Liver (tissue), 9 donors: ENCODE measurements around the gene RBP4. TPM values are rescaled to one million over a fixed set of nuclear protein-coding genes. Genes with fewer than 3 reads are reported as not detected.

Source experiments
- DNase-seq: peaks from one replicate; pipeline ENCODE4 v3.0.0-alpha.2; 2017; ENCODE audit warnings: low spot score
- H3K27ac ChIP-seq, 2 donors: one replicate each; pipeline ENCODE4 v1.7.0; 2013; ENCODE audit warnings: inconsistent platforms in 2 of 2, low read length in 2 of 2, control low read depth in 1 of 2, low read depth in 1 of 2, mild to moderate bottlenecking in 1 of 2
- H3K27me3 ChIP-seq, 4 donors: one replicate each; pipeline versions ENCODE4 v1.6.1 to v1.7.0; 2013; ENCODE audit warnings: low read length in 3 of 4, inconsistent platforms in 1 of 4, mild to moderate bottlenecking in 1 of 4, moderate library complexity in 1 of 4; ENCODE audit not compliant: control insufficient read depth in 4 of 4, insufficient read depth in 4 of 4
- H3K36me3 ChIP-seq, 4 donors: one replicate each; pipeline versions ENCODE4 v1.6.1 to v1.7.0; 2013; ENCODE audit warnings: low read length in 3 of 4, mild to moderate bottlenecking in 3 of 4, low read depth in 1 of 4, moderate library complexity in 1 of 4; ENCODE audit not compliant: control insufficient read depth in 4 of 4, insufficient read depth in 3 of 4
- H3K4me1 ChIP-seq, 4 donors: one replicate each; pipeline versions ENCODE4 v1.6.1 to v1.7.0; 2013; ENCODE audit warnings: low read length in 3 of 4, mild to moderate bottlenecking in 3 of 4, moderate library complexity in 1 of 4; ENCODE audit not compliant: control insufficient read depth in 4 of 4, insufficient read depth in 4 of 4
- H3K4me3 ChIP-seq, 3 donors: one replicate each; pipeline versions ENCODE4 v1.6.1 to v1.7.0; 2013; ENCODE audit warnings: low read length in 3 of 3, control low read depth in 1 of 3, low read depth in 1 of 3, mild to moderate bottlenecking in 1 of 3
- H3K9ac ChIP-seq, 2 donors: one replicate each; pipeline ENCODE4 v1.7.0; 2013; ENCODE audit warnings: low read length in 2 of 2, mild to moderate bottlenecking in 2 of 2, moderate library complexity in 2 of 2, control low read depth in 1 of 2, low read depth in 1 of 2
- H3K9me3 ChIP-seq, 4 donors: one replicate each; pipeline versions ENCODE4 v1.6.1 to v1.7.0; 2013; ENCODE audit warnings: low read length in 3 of 4; ENCODE audit not compliant: control insufficient read depth in 4 of 4
- GABPA ChIP-seq, 2 donors: IDR thresholded peaks in 1 of 2; conservative IDR thresholded peaks in 1 of 2; 2 replicates each; pipeline ENCODE4 v1.6.1; 2016; ENCODE audit warnings: antibody characterized with exemption in 2 of 2, mild to moderate bottlenecking in 1 of 2, moderate library complexity in 1 of 2
- HNF4A ChIP-seq, 2 donors: conservative IDR thresholded peaks; 2 replicates each; pipeline ENCODE4 v1.6.1; 2016; ENCODE audit warnings: antibody characterized with exemption in 2 of 2, mild to moderate bottlenecking in 2 of 2
- HNF4G ChIP-seq: IDR thresholded peaks from 2 replicates; pipeline ENCODE4 v1.6.1; 2016; ENCODE audit warnings: antibody characterized with exemption
- JUND ChIP-seq, 2 donors: IDR thresholded peaks; 2 replicates each; pipeline ENCODE4 v1.6.1; 2016; ENCODE audit warnings: antibody characterized with exemption in 2 of 2
- RAD21 ChIP-seq, 2 donors: IDR thresholded peaks; 2 replicates each; pipeline ENCODE4 v1.6.1; 2016; ENCODE audit warnings: antibody characterized with exemption in 2 of 2, mild to moderate bottlenecking in 2 of 2
- RXRA ChIP-seq, 2 donors: IDR thresholded peaks; 2 replicates each; pipeline ENCODE4 v1.6.1; 2017 to 2018; ENCODE audit warnings: antibody characterized with exemption in 2 of 2, mild to moderate bottlenecking in 1 of 2
- TAF1 ChIP-seq: conservative IDR thresholded peaks from 2 replicates; pipeline ENCODE4 v1.6.1; 2016; ENCODE audit warnings: antibody characterized with exemption, mild to moderate bottlenecking
- YY1 ChIP-seq: IDR thresholded peaks from 2 replicates; pipeline ENCODE4 v1.6.1; 2016; ENCODE audit warnings: antibody characterized with exemption, mild to moderate bottlenecking
- WGBS: extraction: QIAGEN DNeasy Blood & Tissue Kit; methylation state at CpG from one replicate; pipeline ENCODE4 v1.1.7; 2013; 5-methylcytosine and 5-hydroxymethylcytosine counted together
- polyA plus RNA-seq, 2 donors: library from polyadenylated mRNA; stranded (reverse) in 1 of 2; unstranded in 1 of 2; fragments of 200-250 nt in 1 of 2; fragments of >200 nt in 1 of 2; fragmentation: Nextera tagmentation in 1 of 2; extraction: Ambion mirVana in 1 of 2; gene quantifications; one replicate each; pipeline versions ENCODE4 v1.2.1 to v1.2.3, GENCODE V29; 2013 to 2015
- total RNA-seq, 2 donors: library from RNA; depleted of rRNA; stranded (reverse); fragments of >200 nt; gene quantifications; one replicate each; pipeline ENCODE4 v1.2.3, GENCODE V29; 2014
- TF ChIP-seq, protein P1 (sequence below): IDR thresholded peaks from 2 replicates; pipeline ENCODE4 v1.6.1; 2016; ENCODE audit warnings: antibody characterized with exemption
- TF ChIP-seq, protein P2 (sequence below): IDR thresholded peaks from 2 replicates; pipeline ENCODE4 v1.6.1; 2016; ENCODE audit warnings: antibody characterized with exemption
- TF ChIP-seq, protein P3 (sequence below): fragments of 150-350 bp; IDR thresholded peaks from 2 replicates; pipeline ENCODE4 v1.5.1; 2017; ENCODE audit warnings: improper control_type of control experiment, low read depth, low read length; ENCODE audit not compliant: missing input control
- TF ChIP-seq, protein P4 (sequence below): IDR thresholded peaks from 2 replicates; pipeline ENCODE4 v1.6.1; 2016; ENCODE audit warnings: antibody characterized with exemption
- donor health status: healthy.
- donor health status: healthy.
- donor health status: healthy.
- donor health status: healthy.
- donor health status: healthy.

Gene RBP4
- total and polyA plus RNA-seq, 4 donors: 1,174 to 10,329 (median 3,953) TPM

DNA sequence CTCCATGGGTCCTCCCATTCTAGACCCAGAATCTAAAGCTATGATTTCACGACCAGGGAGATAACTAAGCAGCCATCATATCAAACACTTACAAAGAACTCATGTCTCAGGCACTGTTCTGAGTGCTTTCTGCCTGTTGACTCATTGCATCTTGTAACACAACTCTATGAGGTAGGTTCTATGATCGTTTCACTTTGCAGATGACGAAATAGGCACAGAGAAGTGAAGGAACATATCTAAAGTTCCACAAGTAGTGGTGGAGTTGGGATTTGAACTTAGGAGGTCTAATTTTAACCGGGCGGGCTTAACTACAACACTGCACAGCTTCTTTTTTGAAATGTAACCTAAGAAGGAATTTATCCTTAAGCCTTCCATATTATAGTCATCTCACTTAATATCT, 2.9 kb downstream of the RBP4 start:
- 38% methylated on average over 5 of the region's 5 CpGs for WGBS
- peak overlapping the region; percentile 67 for H3K9ac ChIP-seq
- H3K9me3 ChIP-seq: no peaks in the 10 kb centered on the region
- peaks cover 0 to 51% (median 21%) of the 10 kb centered on the region in 4 donors for H3K36me3 ChIP-seq
- peaks cover 0 to 55% (median 35%) of the 10 kb centered on the region in 4 donors for H3K4me1 ChIP-seq
- no peaks in the 10 kb centered on the region for H3K27me3 ChIP-seq
- peak overlapping the region in 1 of 2 donors; percentile 13 for H3K27ac ChIP-seq
- no peak for DNase-seq
- peak overlapping the region; percentile 59 to 91 (median 63) for H3K4me3 ChIP-seq
- TF ChIP-seq, protein P1, sequence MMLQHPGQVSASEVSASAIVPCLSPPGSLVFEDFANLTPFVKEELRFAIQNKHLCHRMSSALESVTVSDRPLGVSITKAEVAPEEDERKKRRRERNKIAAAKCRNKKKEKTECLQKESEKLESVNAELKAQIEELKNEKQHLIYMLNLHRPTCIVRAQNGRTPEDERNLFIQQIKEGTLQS: no peak

DNA sequence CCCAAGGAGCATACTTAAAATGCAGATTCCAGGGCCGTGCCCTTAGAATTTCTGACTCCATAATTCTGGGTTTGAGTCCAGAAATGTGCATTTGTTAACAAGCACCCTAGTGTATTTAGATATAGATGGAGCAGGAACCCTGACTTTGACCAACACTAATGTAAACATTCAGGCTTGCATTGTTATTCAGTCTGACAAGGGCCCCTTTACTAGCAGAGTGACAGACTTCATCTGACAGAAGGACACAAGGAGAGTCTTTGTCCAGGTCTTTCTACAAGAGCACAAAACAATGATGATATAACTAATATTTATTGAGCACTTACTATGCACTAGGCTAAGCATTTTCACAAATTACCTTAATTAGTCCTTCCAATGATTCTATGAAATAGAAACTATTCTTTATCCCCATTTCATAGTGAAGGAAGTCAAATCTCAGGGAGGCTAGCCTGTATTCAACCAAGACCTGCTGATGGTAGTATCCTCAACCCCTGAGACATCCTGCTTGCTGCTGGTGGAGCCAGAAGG, 3.9 kb downstream of the RBP4 start:
- Histone ChIP-seq H3K36me3 (peaks cover 1 to 60% (median 27%) of the 10 kb centered on the region in 4 donors), H3K27me3 (no peaks in the 10 kb centered on the region), H3K9me3 (no peaks in the 10 kb centered on the region), H3K4me1 (peaks cover 0 to 45% (median 25%) of the 10 kb centered on the region in 4 donors), H3K4me3 (peak overlapping the region in 2 of 3 donors; percentile 63 to 91), H3K9ac (no peak overlapping the region), H3K27ac (no peak overlapping the region)
- WGBS: 71% methylated on average over 1 of the region's 1 CpG
- TF ChIP-seq YY1: no peak
- TF ChIP-seq, protein P2, sequence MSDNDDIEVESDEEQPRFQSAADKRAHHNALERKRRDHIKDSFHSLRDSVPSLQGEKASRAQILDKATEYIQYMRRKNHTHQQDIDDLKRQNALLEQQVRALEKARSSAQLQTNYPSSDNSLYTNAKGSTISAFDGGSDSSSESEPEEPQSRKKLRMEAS: peak; percentile 1
- TF ChIP-seq, protein P3, sequence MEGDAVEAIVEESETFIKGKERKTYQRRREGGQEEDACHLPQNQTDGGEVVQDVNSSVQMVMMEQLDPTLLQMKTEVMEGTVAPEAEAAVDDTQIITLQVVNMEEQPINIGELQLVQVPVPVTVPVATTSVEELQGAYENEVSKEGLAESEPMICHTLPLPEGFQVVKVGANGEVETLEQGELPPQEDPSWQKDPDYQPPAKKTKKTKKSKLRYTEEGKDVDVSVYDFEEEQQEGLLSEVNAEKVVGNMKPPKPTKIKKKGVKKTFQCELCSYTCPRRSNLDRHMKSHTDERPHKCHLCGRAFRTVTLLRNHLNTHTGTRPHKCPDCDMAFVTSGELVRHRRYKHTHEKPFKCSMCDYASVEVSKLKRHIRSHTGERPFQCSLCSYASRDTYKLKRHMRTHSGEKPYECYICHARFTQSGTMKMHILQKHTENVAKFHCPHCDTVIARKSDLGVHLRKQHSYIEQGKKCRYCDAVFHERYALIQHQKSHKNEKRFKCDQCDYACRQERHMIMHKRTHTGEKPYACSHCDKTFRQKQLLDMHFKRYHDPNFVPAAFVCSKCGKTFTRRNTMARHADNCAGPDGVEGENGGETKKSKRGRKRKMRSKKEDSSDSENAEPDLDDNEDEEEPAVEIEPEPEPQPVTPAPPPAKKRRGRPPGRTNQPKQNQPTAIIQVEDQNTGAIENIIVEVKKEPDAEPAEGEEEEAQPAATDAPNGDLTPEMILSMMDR: no peak
- TF ChIP-seq GABPA (IDR thresholded peaks at IDR 0.05 in 1 of 2, conservative IDR thresholded peaks at IDR 0.05 in 1 of 2): no peak
- no peak for TF ChIP-seq RAD21 (IDR thresholded peaks at IDR 0.05)
- TF ChIP-seq JUND (IDR thresholded peaks at IDR 0.05): peak in 1 of 2 donors; percentile 18
- TF ChIP-seq, protein P4, sequence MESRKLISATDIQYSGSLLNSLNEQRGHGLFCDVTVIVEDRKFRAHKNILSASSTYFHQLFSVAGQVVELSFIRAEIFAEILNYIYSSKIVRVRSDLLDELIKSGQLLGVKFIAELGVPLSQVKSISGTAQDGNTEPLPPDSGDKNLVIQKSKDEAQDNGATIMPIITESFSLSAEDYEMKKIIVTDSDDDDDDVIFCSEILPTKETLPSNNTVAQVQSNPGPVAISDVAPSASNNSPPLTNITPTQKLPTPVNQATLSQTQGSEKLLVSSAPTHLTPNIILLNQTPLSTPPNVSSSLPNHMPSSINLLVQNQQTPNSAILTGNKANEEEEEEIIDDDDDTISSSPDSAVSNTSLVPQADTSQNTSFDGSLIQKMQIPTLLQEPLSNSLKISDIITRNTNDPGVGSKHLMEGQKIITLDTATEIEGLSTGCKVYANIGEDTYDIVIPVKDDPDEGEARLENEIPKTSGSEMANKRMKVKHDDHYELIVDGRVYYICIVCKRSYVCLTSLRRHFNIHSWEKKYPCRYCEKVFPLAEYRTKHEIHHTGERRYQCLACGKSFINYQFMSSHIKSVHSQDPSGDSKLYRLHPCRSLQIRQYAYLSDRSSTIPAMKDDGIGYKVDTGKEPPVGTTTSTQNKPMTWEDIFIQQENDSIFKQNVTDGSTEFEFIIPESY: no peak
- TF ChIP-seq TAF1: no peak
- no peak for TF ChIP-seq HNF4G
- TF ChIP-seq, protein P1: no peak
- no peak for DNase-seq

DNA sequence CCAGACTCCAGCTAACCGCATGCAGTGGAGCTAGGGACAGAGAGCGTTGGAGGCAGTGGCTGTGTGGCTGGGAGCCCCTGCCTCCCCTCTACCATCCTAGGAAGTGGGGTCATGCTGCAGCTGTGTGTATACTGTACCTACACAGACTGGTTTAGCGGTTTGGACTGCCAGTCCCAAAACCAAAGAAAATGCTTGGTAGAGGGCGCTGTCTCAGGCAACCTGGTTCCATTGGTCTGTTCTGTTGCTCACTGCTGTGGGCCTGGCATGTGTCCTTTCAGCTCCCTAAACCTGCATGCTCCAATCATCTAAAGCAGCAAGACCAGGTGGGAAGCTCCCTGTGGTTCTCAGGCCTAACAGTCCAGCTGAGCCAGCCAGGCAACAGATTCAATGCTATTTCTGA, 4.5 kb downstream of the RBP4 start:
- TF ChIP-seq YY1: no peak
- TF ChIP-seq, protein P2: peak; percentile 8
- peak in 1 of 2 donors; percentile 8 for TF ChIP-seq HNF4A (conservative IDR thresholded peaks at IDR 0.05)
- no peak for TF ChIP-seq GABPA (IDR thresholded peaks at IDR 0.05 in 1 of 2, conservative IDR thresholded peaks at IDR 0.05 in 1 of 2)
- peak in 1 of 2 donors; percentile 7 for TF ChIP-seq RXRA (IDR thresholded peaks at IDR 0.05)
- Histone ChIP-seq H3K27me3 (no peaks in the 10 kb centered on the region), H3K4me1 (peaks cover 0 to 41% (median 21%) of the 10 kb centered on the region in 4 donors), H3K9ac (no peak overlapping the region), H3K36me3 (peaks cover 1 to 65% (median 32%) of the 10 kb centered on the region in 4 donors), H3K9me3 (no peaks in the 10 kb centered on the region), H3K4me3 (peak overlapping the region in 1 of 3 donors; percentile 9), H3K27ac (no peak overlapping the region)
- WGBS: 56% methylated on average over 4 of the region's 4 CpGs
- no peak for DNase-seq
